HepG2 (cell line): ENCODE results near the gene PRSS8. TPM values are rescaled to one million over a fixed set of nuclear protein-coding genes. Genes with fewer than 3 reads are reported as not detected.

Source experiments
- NCOA1 ChIP-seq: sonication (generic); formaldehyde crosslinking; IDR thresholded peaks from 2 replicates; pipeline ENCODE4 v1.9.0; 2021; ENCODE audit warnings: missing genetic modification reagents
- NFE2 ChIP-seq: sonication (generic); formaldehyde crosslinking; IDR thresholded peaks from 2 replicates; pipeline ENCODE4 v1.4.0; 2020; ENCODE audit warnings: missing genetic modification reagents
- RERE ChIP-seq: IDR thresholded peaks from 2 replicates; pipeline ENCODE4 v1.6.1; 2016; ENCODE audit warnings: low read depth, missing genetic modification reagents, missing compliant biosample characterization
- SRSF1 ChIP-seq: fragments of 200-400 bp; formaldehyde crosslinking; optimal IDR thresholded peaks from 2 replicates; pipeline ENCODE3; 2017; ENCODE audit warnings: mild to moderate bottlenecking, low read depth, low read length, moderate library complexity
- TRAFD1 ChIP-seq: sonication (generic); formaldehyde crosslinking; IDR thresholded peaks from 2 replicates; pipeline ENCODE4 v1.5.1; 2020; ENCODE audit warnings: missing genetic modification reagents, mild to moderate bottlenecking, borderline replicate concordance
- ZBTB42 ChIP-seq: sonication (generic); formaldehyde crosslinking; IDR thresholded peaks from 2 replicates; pipeline ENCODE4 v1.5.0; 2020; ENCODE audit warnings: mild to moderate bottlenecking, missing genetic modification reagents
- ZMAT3 ChIP-seq: sonication (generic); formaldehyde crosslinking; conservative IDR thresholded peaks from 2 replicates; pipeline ENCODE4 v1.7.0; 2021; ENCODE audit warnings: missing genetic modification reagents
- ZNF564 ChIP-seq: sonication (generic); formaldehyde crosslinking; IDR thresholded peaks from 2 replicates; pipeline ENCODE4 v1.8.1; 2023; ENCODE audit warnings: mild to moderate bottlenecking, missing genetic modification reagents
- polyA plus RNA-seq, 8 experiments: library from polyadenylated mRNA; depleted of rRNA in 3 of 8; stranded (reverse) in 7 of 8; unstranded in 1 of 8; fragments of >200 nt; fragmentation: Illumina TruSeq in 4 of 8; extraction: Trizol in 4 of 8; gene quantifications; 2 replicates each; pipeline versions ENCODE4 v1.2.1 to v1.2.3, GENCODE V29; 2011 to 2016; ENCODE audit warnings: low read depth in 4 of 8, missing spikeins in 1 of 8, mixed read lengths in 1 of 8; ENCODE audit not compliant: insufficient read depth in 1 of 8
- total RNA-seq, 5 experiments: library from RNA; depleted of rRNA; stranded (reverse); fragments of >200 nt; fragmentation: Illumina TruSeq; extraction: Trizol; gene quantifications; 2 replicates each; pipeline ENCODE4 v1.2.3, GENCODE V29; 2016; ENCODE audit warnings: low read depth in 1 of 5
- TF ChIP-seq, protein P1 (sequence below): sonication (generic); formaldehyde crosslinking; IDR thresholded peaks from 2 replicates; pipeline ENCODE4 v1.8.0; 2022; ENCODE audit warnings: mild to moderate bottlenecking, missing genetic modification reagents; ENCODE audit not compliant: insufficient replicate concordance
- TF ChIP-seq, protein P2 (sequence below): sonication (generic); formaldehyde crosslinking; conservative IDR thresholded peaks from 2 replicates; pipeline ENCODE4 v1.4.0; 2020; ENCODE audit warnings: missing genetic modification reagents

PRSS8 gene
- total and polyA plus RNA-seq, 2 of the 13 experiments (the other 11 are each of a cell fraction or from before 2014, with no cell fraction given): 2.6 to 7.2 TPM

DNA sequence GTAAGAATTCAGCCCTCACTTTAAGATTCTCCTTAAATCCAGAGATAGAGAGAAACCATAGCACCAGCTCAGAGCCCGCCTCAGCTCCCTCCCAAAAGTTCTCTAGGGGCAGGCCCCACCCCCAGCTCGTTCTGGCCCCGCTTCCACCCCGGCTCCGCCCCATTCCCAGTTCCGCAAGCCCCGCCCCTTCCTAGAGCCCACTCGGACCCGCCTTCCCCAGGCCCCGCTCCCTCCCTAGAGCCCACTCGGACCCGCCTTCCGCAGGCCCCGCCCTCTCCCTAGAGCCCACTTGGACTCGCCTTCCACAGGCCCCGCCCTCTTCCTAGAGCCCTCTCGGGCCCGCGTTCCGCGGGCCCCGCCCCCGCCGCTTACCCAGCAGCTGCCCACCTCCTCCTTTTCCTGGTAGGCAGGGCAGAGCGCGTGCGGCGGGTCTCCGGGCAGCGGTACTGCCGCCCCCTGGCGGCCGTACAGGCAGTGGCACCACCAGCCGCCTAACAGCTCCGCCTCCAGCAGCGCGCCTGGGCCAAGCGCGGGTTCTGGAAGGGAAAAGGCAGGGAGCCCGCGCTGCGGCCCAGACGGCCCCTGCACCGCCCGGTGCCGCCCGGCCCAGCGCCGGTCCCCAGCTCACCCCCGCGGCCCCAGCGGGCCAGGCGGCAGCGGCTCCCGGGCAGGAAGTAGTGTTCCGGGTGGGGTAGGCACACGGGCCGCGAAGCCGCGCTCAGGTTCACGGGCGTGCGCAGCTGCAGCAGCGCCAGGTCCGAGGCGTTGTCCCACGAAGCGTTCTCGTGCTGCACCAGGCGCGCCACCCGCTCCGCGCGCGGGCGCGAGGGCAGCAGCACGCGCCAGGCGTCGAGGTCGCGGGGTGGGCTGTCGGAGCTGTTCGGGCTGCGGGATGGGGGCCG, 6.8 kb upstream of the PRSS8 start (continued):
- no peak for TF ChIP-seq TRAFD1 (CRISPR knock-in tag)
- TF ChIP-seq, protein P1, sequence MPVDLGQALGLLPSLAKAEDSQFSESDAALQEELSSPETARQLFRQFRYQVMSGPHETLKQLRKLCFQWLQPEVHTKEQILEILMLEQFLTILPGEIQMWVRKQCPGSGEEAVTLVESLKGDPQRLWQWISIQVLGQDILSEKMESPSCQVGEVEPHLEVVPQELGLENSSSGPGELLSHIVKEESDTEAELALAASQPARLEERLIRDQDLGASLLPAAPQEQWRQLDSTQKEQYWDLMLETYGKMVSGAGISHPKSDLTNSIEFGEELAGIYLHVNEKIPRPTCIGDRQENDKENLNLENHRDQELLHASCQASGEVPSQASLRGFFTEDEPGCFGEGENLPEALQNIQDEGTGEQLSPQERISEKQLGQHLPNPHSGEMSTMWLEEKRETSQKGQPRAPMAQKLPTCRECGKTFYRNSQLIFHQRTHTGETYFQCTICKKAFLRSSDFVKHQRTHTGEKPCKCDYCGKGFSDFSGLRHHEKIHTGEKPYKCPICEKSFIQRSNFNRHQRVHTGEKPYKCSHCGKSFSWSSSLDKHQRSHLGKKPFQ (CRISPR knock-in tag): no peak
- 0 out of 2 replicates have a peak, but pooled peaks have one; percentile 21 for TF ChIP-seq ZBTB42 (CRISPR knock-in tag)
- TF ChIP-seq NFE2: no peak
- no peak for TF ChIP-seq NCOA1 (CRISPR knock-in tag)
- TF ChIP-seq, protein P2, sequence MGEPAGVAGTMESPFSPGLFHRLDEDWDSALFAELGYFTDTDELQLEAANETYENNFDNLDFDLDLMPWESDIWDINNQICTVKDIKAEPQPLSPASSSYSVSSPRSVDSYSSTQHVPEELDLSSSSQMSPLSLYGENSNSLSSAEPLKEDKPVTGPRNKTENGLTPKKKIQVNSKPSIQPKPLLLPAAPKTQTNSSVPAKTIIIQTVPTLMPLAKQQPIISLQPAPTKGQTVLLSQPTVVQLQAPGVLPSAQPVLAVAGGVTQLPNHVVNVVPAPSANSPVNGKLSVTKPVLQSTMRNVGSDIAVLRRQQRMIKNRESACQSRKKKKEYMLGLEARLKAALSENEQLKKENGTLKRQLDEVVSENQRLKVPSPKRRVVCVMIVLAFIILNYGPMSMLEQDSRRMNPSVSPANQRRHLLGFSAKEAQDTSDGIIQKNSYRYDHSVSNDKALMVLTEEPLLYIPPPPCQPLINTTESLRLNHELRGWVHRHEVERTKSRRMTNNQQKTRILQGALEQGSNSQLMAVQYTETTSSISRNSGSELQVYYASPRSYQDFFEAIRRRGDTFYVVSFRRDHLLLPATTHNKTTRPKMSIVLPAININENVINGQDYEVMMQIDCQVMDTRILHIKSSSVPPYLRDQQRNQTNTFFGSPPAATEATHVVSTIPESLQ (CRISPR knock-in tag): no peak
- no peak for TF ChIP-seq RERE (CRISPR knock-in tag)
- peak; percentile 84 for TF ChIP-seq ZNF564 (CRISPR knock-in tag)
- TF ChIP-seq SRSF1: no peak
- peak; percentile 74; the same call in 1 of the 2 replicates for TF ChIP-seq ZMAT3
